Gastrocnemius medialis (tissue), 4 donors: ENCODE data around the gene COL1A1.

ENCODE experiments used
- POLR2A ChIP-seq, 2 donors: fragments of 450-650 bp; IDR thresholded peaks; one replicate each; pipeline ENCODE4 v1.6.1; 2017; ENCODE audit warnings: antibody characterized with exemption in 2 of 2, mild to moderate bottlenecking in 2 of 2, moderate library complexity in 2 of 2
- TF ChIP-seq, protein P1 (sequence below), 5 experiments: fragments of 450-650 bp in 3 of 5; fragments of 200-600 bp in 2 of 5; sonication (generic) in 2 of 5; IDR thresholded peaks in 4 of 5; conservative IDR thresholded peaks in 1 of 5; 1 replicate in 4 of 5; 2 replicates in 1 of 5; pipeline ENCODE4 v1.5.1; 2016 to 2019; ENCODE audit warnings: antibody characterized with exemption in 5 of 5, mild to moderate bottlenecking in 3 of 5, moderate library complexity in 3 of 5

DNA sequence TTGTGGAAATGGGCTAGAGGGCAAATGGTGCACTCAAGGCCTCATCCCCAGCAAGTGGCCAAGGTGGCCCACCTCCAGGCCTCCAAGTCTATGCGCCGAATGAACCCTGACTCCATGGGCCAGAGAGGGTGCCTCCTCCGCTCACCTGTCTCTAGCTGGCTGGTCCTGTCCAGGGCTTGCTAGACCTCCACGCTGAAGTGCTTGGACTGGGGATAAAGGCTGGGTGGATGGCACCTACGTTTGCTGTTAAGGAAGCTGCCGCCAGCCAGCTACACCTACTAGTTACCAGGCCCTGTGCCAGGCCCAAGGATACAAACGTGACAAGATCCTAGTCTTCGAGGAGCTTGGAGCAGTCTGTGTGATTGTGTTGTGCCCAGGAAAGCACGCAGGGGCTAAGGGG lies 36.4 kb downstream of the COL1A1 start:
- no peak for TF ChIP-seq POLR2A (IDR thresholded peaks at IDR 0.05)
- TF ChIP-seq, protein P1, sequence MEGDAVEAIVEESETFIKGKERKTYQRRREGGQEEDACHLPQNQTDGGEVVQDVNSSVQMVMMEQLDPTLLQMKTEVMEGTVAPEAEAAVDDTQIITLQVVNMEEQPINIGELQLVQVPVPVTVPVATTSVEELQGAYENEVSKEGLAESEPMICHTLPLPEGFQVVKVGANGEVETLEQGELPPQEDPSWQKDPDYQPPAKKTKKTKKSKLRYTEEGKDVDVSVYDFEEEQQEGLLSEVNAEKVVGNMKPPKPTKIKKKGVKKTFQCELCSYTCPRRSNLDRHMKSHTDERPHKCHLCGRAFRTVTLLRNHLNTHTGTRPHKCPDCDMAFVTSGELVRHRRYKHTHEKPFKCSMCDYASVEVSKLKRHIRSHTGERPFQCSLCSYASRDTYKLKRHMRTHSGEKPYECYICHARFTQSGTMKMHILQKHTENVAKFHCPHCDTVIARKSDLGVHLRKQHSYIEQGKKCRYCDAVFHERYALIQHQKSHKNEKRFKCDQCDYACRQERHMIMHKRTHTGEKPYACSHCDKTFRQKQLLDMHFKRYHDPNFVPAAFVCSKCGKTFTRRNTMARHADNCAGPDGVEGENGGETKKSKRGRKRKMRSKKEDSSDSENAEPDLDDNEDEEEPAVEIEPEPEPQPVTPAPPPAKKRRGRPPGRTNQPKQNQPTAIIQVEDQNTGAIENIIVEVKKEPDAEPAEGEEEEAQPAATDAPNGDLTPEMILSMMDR (IDR thresholded peaks at IDR 0.05 in 4 of 5, conservative IDR thresholded peaks at IDR 0.05 in 1 of 5): no peak
